PFSK-1 (cell line): ENCODE results near the gene KLF16.

Experiments
- FOXP2 ChIP-seq: optimal IDR thresholded peaks from 2 replicates; pipeline ENCODE3; 2011; ENCODE audit warnings: borderline replicate concordance, control low read depth, inconsistent platforms; ENCODE audit not compliant: insufficient read depth; ENCODE audit errors: extremely low read length, extremely low read depth
- POLR2AphosphoS5 ChIP-seq: IDR thresholded peaks from 2 replicates; pipeline ENCODE4 v1.6.1; 2012; ENCODE audit warnings: low read depth, mild to moderate bottlenecking, control low read depth, low read length, moderate library complexity
- SIN3A ChIP-seq: IDR thresholded peaks from 2 replicates; pipeline ENCODE4 v1.6.1; 2012; ENCODE audit warnings: mild to moderate bottlenecking, low read length, moderate library complexity, borderline replicate concordance; ENCODE audit not compliant: insufficient read depth
- TAF1 ChIP-seq: IDR thresholded peaks from 2 replicates; pipeline ENCODE4 v1.6.1; 2012; ENCODE audit warnings: low read length, control low read depth, borderline replicate concordance; ENCODE audit not compliant: insufficient read depth
- TF ChIP-seq, protein P1 (sequence below), 2 experiments: IDR thresholded peaks; 2 replicates each; pipeline versions ENCODE4 v1.6.1 to v1.8.0; 2011 to 2012; ENCODE audit warnings: low read depth in 2 of 2, low read length in 2 of 2, control low read depth in 1 of 2, inconsistent platforms in 1 of 2, mild to moderate bottlenecking in 1 of 2, moderate library complexity in 1 of 2; ENCODE audit not compliant: insufficient read depth in 1 of 2

DNA sequence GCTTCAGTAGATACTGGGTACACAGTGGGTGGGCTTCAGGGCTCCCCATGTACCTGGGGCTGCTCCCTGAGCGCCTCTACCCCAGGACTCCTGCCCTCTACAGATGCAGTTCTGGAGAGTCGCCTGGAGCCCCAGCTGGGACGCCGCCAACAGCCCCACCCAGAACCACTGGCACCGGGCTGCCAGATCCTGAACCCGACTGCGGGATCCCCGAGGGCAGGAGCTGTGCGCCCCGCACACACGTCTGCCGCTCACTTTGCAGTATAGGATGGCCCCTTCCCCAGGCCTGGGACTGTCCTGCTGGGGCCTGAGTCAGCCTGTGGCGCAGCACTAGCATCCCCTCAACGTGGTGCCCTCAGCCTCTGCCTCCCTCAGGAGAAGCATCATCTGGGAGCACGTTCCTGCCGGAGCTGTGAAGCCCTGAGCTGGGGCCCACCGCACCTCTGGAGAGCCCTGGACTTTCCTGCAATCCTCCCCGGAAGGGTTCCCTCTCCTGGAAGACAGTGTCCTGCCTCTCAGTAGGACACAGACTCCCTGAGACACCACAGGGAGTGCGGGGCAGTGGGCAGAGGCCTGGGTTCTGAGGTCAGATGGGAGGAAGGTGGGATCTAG is 18.8 kb downstream of the KLF16 start:
- TF ChIP-seq, protein P1, sequence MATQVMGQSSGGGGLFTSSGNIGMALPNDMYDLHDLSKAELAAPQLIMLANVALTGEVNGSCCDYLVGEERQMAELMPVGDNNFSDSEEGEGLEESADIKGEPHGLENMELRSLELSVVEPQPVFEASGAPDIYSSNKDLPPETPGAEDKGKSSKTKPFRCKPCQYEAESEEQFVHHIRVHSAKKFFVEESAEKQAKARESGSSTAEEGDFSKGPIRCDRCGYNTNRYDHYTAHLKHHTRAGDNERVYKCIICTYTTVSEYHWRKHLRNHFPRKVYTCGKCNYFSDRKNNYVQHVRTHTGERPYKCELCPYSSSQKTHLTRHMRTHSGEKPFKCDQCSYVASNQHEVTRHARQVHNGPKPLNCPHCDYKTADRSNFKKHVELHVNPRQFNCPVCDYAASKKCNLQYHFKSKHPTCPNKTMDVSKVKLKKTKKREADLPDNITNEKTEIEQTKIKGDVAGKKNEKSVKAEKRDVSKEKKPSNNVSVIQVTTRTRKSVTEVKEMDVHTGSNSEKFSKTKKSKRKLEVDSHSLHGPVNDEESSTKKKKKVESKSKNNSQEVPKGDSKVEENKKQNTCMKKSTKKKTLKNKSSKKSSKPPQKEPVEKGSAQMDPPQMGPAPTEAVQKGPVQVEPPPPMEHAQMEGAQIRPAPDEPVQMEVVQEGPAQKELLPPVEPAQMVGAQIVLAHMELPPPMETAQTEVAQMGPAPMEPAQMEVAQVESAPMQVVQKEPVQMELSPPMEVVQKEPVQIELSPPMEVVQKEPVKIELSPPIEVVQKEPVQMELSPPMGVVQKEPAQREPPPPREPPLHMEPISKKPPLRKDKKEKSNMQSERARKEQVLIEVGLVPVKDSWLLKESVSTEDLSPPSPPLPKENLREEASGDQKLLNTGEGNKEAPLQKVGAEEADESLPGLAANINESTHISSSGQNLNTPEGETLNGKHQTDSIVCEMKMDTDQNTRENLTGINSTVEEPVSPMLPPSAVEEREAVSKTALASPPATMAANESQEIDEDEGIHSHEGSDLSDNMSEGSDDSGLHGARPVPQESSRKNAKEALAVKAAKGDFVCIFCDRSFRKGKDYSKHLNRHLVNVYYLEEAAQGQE (IDR thresholded peaks at IDR 0.05; ENCODE audit: insufficient read depth in 1 of 2, low read depth in 2 of 2, low read length in 2 of 2), result no peak
- no peak for TF ChIP-seq FOXP2
- TF ChIP-seq TAF1, result no peak
- no peak for TF ChIP-seq POLR2AphosphoS5
- TF ChIP-seq SIN3A, result no peak
